MM.1S (cell line): Measurements from ENCODE around the gene NT5DC2.

Experiments
- DNase-seq: peaks from one replicate; pipeline ENCODE4 v3.0.0-alpha.2; 2015
- H2AFZ ChIP-seq: fragments of 300-600 bp; sonication (generic); 2 replicates; pipeline ENCODE4 v1.6.0; 2016; ENCODE audit warnings: antibody characterized with exemption, low read length
- H3F3A ChIP-seq: fragments of 300-600 bp; sonication (generic); 2 replicates; pipeline ENCODE4 v1.6.1; 2016; ENCODE audit warnings: mild to moderate bottlenecking, antibody characterized with exemption, low read length, moderate library complexity, mixed read lengths; ENCODE audit not compliant: insufficient read depth
- H3K27ac ChIP-seq: fragments of 300-600 bp; sonication (generic); 2 replicates; pipeline ENCODE4 v1.5.1; 2016; ENCODE audit warnings: mild to moderate bottlenecking, low read length
- H3K27me3 ChIP-seq: fragments of 300-600 bp; sonication (generic); replicated peaks from 2 replicates; pipeline ENCODE4 v1.6.0; 2016; ENCODE audit warnings: low read length; ENCODE audit not compliant: insufficient read depth
- H3K36me3 ChIP-seq: fragments of 300-600 bp; sonication (generic); replicated peaks from 2 replicates; pipeline ENCODE4 v1.6.1; 2016; ENCODE audit warnings: mild to moderate bottlenecking, low read length, mixed read lengths; ENCODE audit not compliant: insufficient read depth
- H3K4me1 ChIP-seq: fragments of 300-600 bp; sonication (generic); 2 replicates; pipeline ENCODE4 v1.6.1; 2016; ENCODE audit warnings: low read length, mixed read lengths
- H3K4me2 ChIP-seq: fragments of 300-600 bp; sonication (generic); 2 replicates; pipeline ENCODE4 v1.6.0; 2016; ENCODE audit warnings: low read depth, low read length
- H3K4me3 ChIP-seq: fragments of 300-600 bp; sonication (generic); 2 replicates; pipeline ENCODE4 v1.5.1; 2016; ENCODE audit warnings: low read length, mixed read lengths
- H3K79me2 ChIP-seq: fragments of 300-600 bp; sonication (generic); 2 replicates; pipeline ENCODE4 v1.6.1; 2016; ENCODE audit warnings: mixed run types, low read length, mixed read lengths
- H3K9ac ChIP-seq: fragments of 300-600 bp; sonication (generic); 2 replicates; pipeline ENCODE4 v1.6.1; 2016; ENCODE audit warnings: low read length, mixed read lengths
- H3K9me2 ChIP-seq: fragments of 300-600 bp; sonication (generic); replicated peaks from 2 replicates; pipeline ENCODE4 v1.6.1; 2016; ENCODE audit warnings: mild to moderate bottlenecking, low read length, mixed read lengths; ENCODE audit not compliant: insufficient read depth
- H3K9me3 ChIP-seq: fragments of 300-600 bp; sonication (generic); replicated peaks from 2 replicates; pipeline ENCODE4 v1.6.1; 2016; ENCODE audit warnings: mild to moderate bottlenecking, low read length, mixed read lengths; ENCODE audit not compliant: insufficient read depth
- H4K20me1 ChIP-seq: fragments of 300-600 bp; sonication (generic); 2 replicates; pipeline ENCODE4 v1.6.1; 2016; ENCODE audit warnings: mild to moderate bottlenecking, low read length, moderate library complexity, mixed read lengths; ENCODE audit not compliant: insufficient read depth
- EZH2 ChIP-seq: fragments of 300-600 bp; sonication (generic); optimal IDR thresholded peaks from 2 replicates; pipeline ENCODE3; 2017; ENCODE audit warnings: low read depth, mild to moderate bottlenecking, antibody characterized with exemption, low read length, mixed read lengths
- EZH2phosphoT487 ChIP-seq: fragments of 300-600 bp; sonication (generic); IDR thresholded peaks from 2 replicates; pipeline ENCODE4 v1.6.1; 2018; ENCODE audit warnings: antibody characterized with exemption, low read length
- TF ChIP-seq, protein P1 (sequence below): fragments of 300-600 bp; sonication (generic); IDR thresholded peaks from 2 replicates; pipeline ENCODE4 v1.5.1; 2016; ENCODE audit warnings: antibody characterized with exemption, low read length, mixed read lengths

NT5DC2 gene

GRCh38 chr3:52503788-52504424, 29.8 kb downstream of the NT5DC2 start:
- peaks cover 44% of the 10 kb centered on the region for H3K27me3 ChIP-seq
- H3K4me2 ChIP-seq, result no peak overlapping the region
- H2AFZ ChIP-seq, result no peak overlapping the region
- TF ChIP-seq, protein P1, sequence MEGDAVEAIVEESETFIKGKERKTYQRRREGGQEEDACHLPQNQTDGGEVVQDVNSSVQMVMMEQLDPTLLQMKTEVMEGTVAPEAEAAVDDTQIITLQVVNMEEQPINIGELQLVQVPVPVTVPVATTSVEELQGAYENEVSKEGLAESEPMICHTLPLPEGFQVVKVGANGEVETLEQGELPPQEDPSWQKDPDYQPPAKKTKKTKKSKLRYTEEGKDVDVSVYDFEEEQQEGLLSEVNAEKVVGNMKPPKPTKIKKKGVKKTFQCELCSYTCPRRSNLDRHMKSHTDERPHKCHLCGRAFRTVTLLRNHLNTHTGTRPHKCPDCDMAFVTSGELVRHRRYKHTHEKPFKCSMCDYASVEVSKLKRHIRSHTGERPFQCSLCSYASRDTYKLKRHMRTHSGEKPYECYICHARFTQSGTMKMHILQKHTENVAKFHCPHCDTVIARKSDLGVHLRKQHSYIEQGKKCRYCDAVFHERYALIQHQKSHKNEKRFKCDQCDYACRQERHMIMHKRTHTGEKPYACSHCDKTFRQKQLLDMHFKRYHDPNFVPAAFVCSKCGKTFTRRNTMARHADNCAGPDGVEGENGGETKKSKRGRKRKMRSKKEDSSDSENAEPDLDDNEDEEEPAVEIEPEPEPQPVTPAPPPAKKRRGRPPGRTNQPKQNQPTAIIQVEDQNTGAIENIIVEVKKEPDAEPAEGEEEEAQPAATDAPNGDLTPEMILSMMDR, result no peak
- no peak for TF ChIP-seq EZH2phosphoT487
- no peak for TF ChIP-seq EZH2
- H3K79me2 ChIP-seq, result no peaks in the 10 kb centered on the region
- no peak overlapping the region for H3K4me3 ChIP-seq
- no peaks in the 10 kb centered on the region for H3K9me3 ChIP-seq
- H3K36me3 ChIP-seq, result no peaks in the 10 kb centered on the region
- no peak overlapping the region for H3K27ac ChIP-seq
- no peaks in the 10 kb centered on the region for H4K20me1 ChIP-seq
- no peaks in the 10 kb centered on the region for H3K4me1 ChIP-seq
- H3K9me2 ChIP-seq, result no peaks in the 10 kb centered on the region
- no peak for DNase-seq
- H3F3A ChIP-seq, result no peaks in the 10 kb centered on the region
- no peak overlapping the region for H3K9ac ChIP-seq

DNA sequence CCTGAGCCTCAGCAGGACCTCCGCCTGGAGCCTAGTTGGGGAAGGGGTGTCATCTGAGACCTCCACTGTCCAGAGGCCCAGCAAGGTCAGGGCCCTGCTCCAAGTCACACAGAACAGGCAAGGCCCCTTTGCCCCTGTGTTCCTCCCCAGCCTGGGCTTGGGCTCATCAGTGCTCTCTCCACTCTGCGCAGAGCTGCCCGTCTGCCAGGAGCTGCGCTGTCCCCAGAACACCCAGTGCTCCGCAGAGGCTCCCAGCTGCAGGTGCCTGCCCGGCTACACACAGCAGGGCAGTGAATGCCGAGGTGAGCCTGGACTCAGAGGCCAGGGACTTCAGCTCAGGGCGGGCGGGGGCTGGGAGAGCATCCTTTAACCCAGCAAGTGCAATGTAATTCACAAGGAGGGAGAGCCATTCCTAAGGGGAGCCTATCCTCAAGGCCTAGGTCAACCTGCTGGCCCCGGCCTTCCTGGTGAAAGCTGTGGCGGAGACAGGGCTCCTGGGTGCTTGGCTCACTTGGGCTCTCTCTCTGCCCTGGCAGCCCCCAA, 30.8 kb downstream of the NT5DC2 start:
- Histone ChIP-seq H3F3A (no peaks in the 10 kb centered on the region), H3K79me2 (no peaks in the 10 kb centered on the region), H4K20me1 (no peaks in the 10 kb centered on the region), H3K27ac (no peak overlapping the region), H3K4me1 (no peaks in the 10 kb centered on the region), H3K36me3 (no peaks in the 10 kb centered on the region), H2AFZ (no peak overlapping the region), H3K27me3 (peaks cover 44% of the 10 kb centered on the region), H3K4me3 (no peak overlapping the region), H3K9me3 (no peaks in the 10 kb centered on the region), H3K9ac (no peak overlapping the region), H3K9me2 (no peaks in the 10 kb centered on the region), H3K4me2 (no peak overlapping the region)
- no peak for TF ChIP-seq EZH2phosphoT487
- TF ChIP-seq, protein P1, result no peak
- TF ChIP-seq EZH2, result no peak
- no peak for DNase-seq

GRCh38 chr3:52502001-52502400, 31.7 kb downstream of the NT5DC2 start:
- Histone ChIP-seq H3K4me1 (no peaks in the 10 kb centered on the region), H3F3A (no peaks in the 10 kb centered on the region), H2AFZ (no peak overlapping the region), H3K79me2 (no peaks in the 10 kb centered on the region), H3K27me3 (peaks cover 44% of the 10 kb centered on the region), H4K20me1 (no peaks in the 10 kb centered on the region), H3K9me2 (no peaks in the 10 kb centered on the region), H3K4me2 (no peak overlapping the region), H3K9me3 (no peaks in the 10 kb centered on the region), H3K9ac (no peak overlapping the region), H3K27ac (no peak overlapping the region), H3K36me3 (no peaks in the 10 kb centered on the region), H3K4me3 (no peak overlapping the region)
- DNase-seq, result no peak
- TF ChIP-seq EZH2phosphoT487 (no peak), EZH2 (no peak)
- TF ChIP-seq, protein P1, result no peak
